KOPT-K1 (cell line): ENCODE results near the gene GUCY1A2.

Source experiments
- H3K27ac ChIP-seq: fragments of 200-600 bp; sonication (generic); 2 replicates; pipeline ENCODE4 v1.5.1; 2016; ENCODE audit warnings: antibody characterized with exemption, mild to moderate bottlenecking, low read depth, low read length; ENCODE audit not compliant: poor library complexity, severe bottlenecking
- H3K36me3 ChIP-seq: fragments of 200-600 bp; sonication (generic); 2 replicates; pipeline ENCODE4 v1.5.1; 2017; ENCODE audit warnings: antibody characterized with exemption, mild to moderate bottlenecking, low read length, moderate library complexity; ENCODE audit not compliant: insufficient read depth
- H3K9me3 ChIP-seq: fragments of 200-600 bp; sonication (generic); 2 replicates; pipeline ENCODE4 v1.5.1; 2017; ENCODE audit warnings: antibody characterized with exemption, low read length, mild to moderate bottlenecking; ENCODE audit not compliant: insufficient read depth, poor library complexity, severe bottlenecking

GUCY1A2 gene

GRCh38 chr11:106983991-106984390 lies 34.3 kb downstream of the GUCY1A2 start:
- H3K9me3 ChIP-seq: no peaks in the 10 kb centered on the region
- no peaks in the 10 kb centered on the region for H3K36me3 ChIP-seq
- no peak overlapping the region for H3K27ac ChIP-seq

GRCh38 chr11:106983261-106983660 lies 35.0 kb downstream of the GUCY1A2 start:
- Histone ChIP-seq H3K36me3 (no peaks in the 10 kb centered on the region), H3K9me3 (no peaks in the 10 kb centered on the region), H3K27ac (no peak overlapping the region)

GRCh38 chr11:106974831-106975230 lies 43.4 kb downstream of the GUCY1A2 start:
- Histone ChIP-seq H3K9me3 (no peaks in the 10 kb centered on the region), H3K36me3 (no peaks in the 10 kb centered on the region), H3K27ac (no peak overlapping the region)

- Histone ChIP-seq H3K9me3 (no peaks in the 10 kb centered on the region), H3K27ac (no peak overlapping the region), H3K36me3 (no peaks in the 10 kb centered on the region)
These were observed 46.4 kb downstream of the GUCY1A2 start for GRCh38 chr11:106971864-106972263.

- Histone ChIP-seq H3K27ac (no peak overlapping the region), H3K9me3 (no peaks in the 10 kb centered on the region), H3K36me3 (no peaks in the 10 kb centered on the region)
These were observed 48.5 kb downstream of the GUCY1A2 start for GRCh38 chr11:106969644-106970355.

- no peaks in the 10 kb centered on the region for H3K9me3 ChIP-seq
- no peak overlapping the region for H3K27ac ChIP-seq
- no peaks in the 10 kb centered on the region for H3K36me3 ChIP-seq
These were observed 55.3 kb downstream of the GUCY1A2 start for GRCh38 chr11:106962995-106963394.

- Histone ChIP-seq H3K9me3 (no peaks in the 10 kb centered on the region), H3K36me3 (no peaks in the 10 kb centered on the region), H3K27ac (no peak overlapping the region)
These were observed 56.8 kb downstream of the GUCY1A2 start for GRCh38 chr11:106961518-106961917.

- no peak overlapping the region for H3K27ac ChIP-seq
- no peaks in the 10 kb centered on the region for H3K36me3 ChIP-seq
- no peaks in the 10 kb centered on the region for H3K9me3 ChIP-seq
These were observed 57.2 kb downstream of the GUCY1A2 start for GRCh38 chr11:106961048-106961447.

- Histone ChIP-seq H3K36me3 (no peaks in the 10 kb centered on the region), H3K27ac (no peak overlapping the region), H3K9me3 (no peaks in the 10 kb centered on the region)
These were observed 58.5 kb downstream of the GUCY1A2 start for GRCh38 chr11:106959800-106960199.

GRCh38 chr11:106959386-106959785 lies 58.9 kb downstream of the GUCY1A2 start:
- H3K36me3 ChIP-seq: no peaks in the 10 kb centered on the region
- no peak overlapping the region for H3K27ac ChIP-seq
- H3K9me3 ChIP-seq: no peaks in the 10 kb centered on the region

GRCh38 chr11:106958517-106959248 lies 59.6 kb downstream of the GUCY1A2 start:
- no peaks in the 10 kb centered on the region for H3K9me3 ChIP-seq
- H3K36me3 ChIP-seq: no peaks in the 10 kb centered on the region
- no peak overlapping the region for H3K27ac ChIP-seq

- H3K27ac ChIP-seq: no peak overlapping the region
- no peaks in the 10 kb centered on the region for H3K36me3 ChIP-seq
These were observed 61.2 kb downstream of the GUCY1A2 start for GRCh38 chr11:106957030-106957482.

GRCh38 chr11:106950067-106950491 lies 68.2 kb downstream of the GUCY1A2 start:
- no peaks in the 10 kb centered on the region for H3K9me3 ChIP-seq
- no peaks in the 10 kb centered on the region for H3K36me3 ChIP-seq
- no peak overlapping the region for H3K27ac ChIP-seq

More at GRCh38 chr11:106957030-106957482, 61.2 kb downstream of the GUCY1A2 start:
- H3K9me3 ChIP-seq: no peaks in the 10 kb centered on the region

- no peaks in the 10 kb centered on the region for H3K36me3 ChIP-seq
- H3K9me3 ChIP-seq: no peaks in the 10 kb centered on the region
- no peak overlapping the region for H3K27ac ChIP-seq
These were observed 75.2 kb downstream of the GUCY1A2 start for GRCh38 chr11:106943089-106943488.

GRCh38 chr11:106939157-106939556 lies 79.1 kb downstream of the GUCY1A2 start:
- Histone ChIP-seq H3K9me3 (no peaks in the 10 kb centered on the region), H3K36me3 (no peaks in the 10 kb centered on the region), H3K27ac (no peak overlapping the region)

GRCh38 chr11:106937111-106937510 lies 81.2 kb downstream of the GUCY1A2 start:
- no peak overlapping the region for H3K27ac ChIP-seq
- H3K9me3 ChIP-seq: no peaks in the 10 kb centered on the region
- no peaks in the 10 kb centered on the region for H3K36me3 ChIP-seq
